GM23338 (cell line): Measurements from ENCODE around the gene HSD3B7. TPM values are rescaled to one million over a fixed set of nuclear protein-coding genes. Genes with fewer than 3 reads are reported as not detected.

Experiments
- ATAC-seq: fragments of 200-7000 bp; cut with Tn5 transposase; 3 replicates; pipeline ENCODE4 v1.9.1; 2020
- DNase-seq: peaks from one replicate; pipeline ENCODE4 v3.0.0-alpha.2; 2015; ENCODE audit warnings: low spot score
- H2AFZ ChIP-seq: fragments of 200-600 bp; sonication (generic); 2 replicates; pipeline ENCODE4 v1.8.0; 2016; ENCODE audit warnings: antibody characterized with exemption, mild to moderate bottlenecking, moderate library complexity
- H3F3A ChIP-seq: fragments of 200-600 bp; sonication (generic); replicated peaks from 2 replicates; pipeline ENCODE4 v1.8.0; 2017; ENCODE audit warnings: antibody characterized with exemption, mixed run types, low read depth
- H3K27ac ChIP-seq: fragments of 200-600 bp; sonication (generic); 2 replicates; pipeline ENCODE4 v1.6.1; 2016; ENCODE audit warnings: low read depth
- H3K27me3 ChIP-seq: fragments of 200-600 bp; sonication (generic); 2 replicates; pipeline ENCODE4 v1.8.0; 2016; ENCODE audit warnings: mild to moderate bottlenecking, mixed run types, moderate library complexity; ENCODE audit not compliant: insufficient read depth
- H3K36me3 ChIP-seq: fragments of 200-600 bp; sonication (generic); 2 replicates; pipeline ENCODE4 v1.8.0; 2016; ENCODE audit warnings: mild to moderate bottlenecking; ENCODE audit not compliant: insufficient read depth
- H3K4me1 ChIP-seq: fragments of 200-600 bp; sonication (generic); 2 replicates; pipeline ENCODE4 v1.8.0; 2016; ENCODE audit warnings: mild to moderate bottlenecking, moderate library complexity; ENCODE audit not compliant: insufficient read depth
- H3K4me2 ChIP-seq: fragments of 200-600 bp; sonication (generic); 2 replicates; pipeline ENCODE4 v1.7.1; 2017; ENCODE audit warnings: mixed run types
- H3K4me3 ChIP-seq: fragments of 200-600 bp; sonication (generic); 2 replicates; pipeline ENCODE4 v1.6.1; 2016; ENCODE audit warnings: mixed run types
- H3K79me2 ChIP-seq: fragments of 200-600 bp; sonication (generic); replicated peaks from 2 replicates; pipeline ENCODE4 v1.8.0; 2017; ENCODE audit warnings: mild to moderate bottlenecking; ENCODE audit not compliant: insufficient read depth
- H3K9me2 ChIP-seq: fragments of 200-600 bp; sonication (generic); 2 replicates; pipeline ENCODE4 v1.8.0; 2017; ENCODE audit not compliant: insufficient read depth
- H4K20me1 ChIP-seq: fragments of 200-600 bp; sonication (generic); replicated peaks from 2 replicates; pipeline ENCODE4 v1.8.0; 2017; ENCODE audit warnings: mild to moderate bottlenecking; ENCODE audit not compliant: insufficient read depth
- H3K27ac Mint-ChIP-seq: 2 replicates; pipeline ENCODE4 v1.8.0; 2020; ENCODE audit warnings: inconsistent platforms, mild to moderate bottlenecking, moderate library complexity, mixed read lengths
- H3K27me3 Mint-ChIP-seq: 3 replicates; pipeline ENCODE4 v1.8.0; 2022; ENCODE audit warnings: low read depth, mild to moderate bottlenecking, moderate library complexity, mixed read lengths, inconsistent platforms; ENCODE audit not compliant: insufficient read depth, poor library complexity
- H3K36me3 Mint-ChIP-seq: 3 replicates; pipeline ENCODE4 v1.8.0; 2021; ENCODE audit warnings: low read depth, mild to moderate bottlenecking, inconsistent platforms, moderate library complexity, mixed read lengths
- H3K4me1 Mint-ChIP-seq: 3 replicates; pipeline ENCODE4 v1.8.0; 2020; ENCODE audit warnings: mild to moderate bottlenecking, inconsistent platforms, mixed read lengths
- H3K4me3 Mint-ChIP-seq: 3 replicates; pipeline ENCODE4 v1.8.0; 2021; ENCODE audit warnings: moderate library complexity, mild to moderate bottlenecking, inconsistent platforms, mixed read lengths
- H3K9me3 Mint-ChIP-seq: 3 replicates; pipeline ENCODE4 v1.8.0; 2020; ENCODE audit warnings: moderate library complexity, mild to moderate bottlenecking, inconsistent platforms, mixed read lengths
- CREB1 ChIP-seq: fragments of 250-450 bp; sonication (Bioruptor Pico); IDR thresholded peaks from 2 replicates; pipeline ENCODE4 v1.5.0; 2020; ENCODE audit warnings: low read depth, mild to moderate bottlenecking, moderate library complexity
- CTCF ChIP-seq, 2 experiments: fragments of 200-600 bp in 1 of 2; sonication (generic) in 1 of 2; conservative IDR thresholded peaks; 2 replicates each; pipeline versions ENCODE4 v1.5.1 to v1.6.1; 2016 to 2017; ENCODE audit warnings: antibody characterized with exemption in 2 of 2, low read depth in 2 of 2, mild to moderate bottlenecking in 2 of 2, moderate library complexity in 1 of 2
- EZH2 ChIP-seq: fragments of 200-600 bp; sonication (generic); IDR thresholded peaks from one replicate; pipeline ENCODE4 v1.8.0; 2017; ENCODE audit warnings: antibody characterized with exemption, mild to moderate bottlenecking, low read depth; ENCODE audit not compliant: unreplicated experiment
- EZH2phosphoT487 ChIP-seq: fragments of 200-600 bp; sonication (generic); IDR thresholded peaks from one replicate; pipeline ENCODE4 v1.8.1; 2018; ENCODE audit warnings: antibody characterized with exemption; ENCODE audit not compliant: unreplicated experiment
- JUNB ChIP-seq: IDR thresholded peaks from one replicate; pipeline ENCODE4 v1.6.1; 2016; ENCODE audit warnings: antibody characterized with exemption; ENCODE audit not compliant: unreplicated experiment
- POLR2AphosphoS5 ChIP-seq: IDR thresholded peaks from 2 replicates; pipeline ENCODE4 v1.6.1; 2016; ENCODE audit warnings: antibody characterized with exemption, low read depth
- ZNF331 ChIP-seq: fragments of 250-450 bp; sonication (Bioruptor Pico); IDR thresholded peaks from 2 replicates; pipeline ENCODE4 v1.5.0; 2020; ENCODE audit warnings: low read depth, mild to moderate bottlenecking, moderate library complexity
- polyA plus RNA-seq: library from polyadenylated mRNA; unstranded; fragments of >200 nt; fragmentation: Nextera tagmentation; extraction: Ambion mirVana; gene quantifications from 2 replicates; pipeline ENCODE4 v1.2.1, GENCODE V29; 2016
- total RNA-seq: library from RNA; depleted of rRNA; stranded (reverse); fragments of >200 nt; shearing (Covaris generic); gene quantifications from 2 replicates; pipeline ENCODE4 v1.2.3, GENCODE V29; 2014
- TF ChIP-seq, protein P1 (sequence below): IDR thresholded peaks from 2 replicates; pipeline ENCODE4 v1.6.1; 2016; ENCODE audit warnings: antibody characterized with exemption
- TF ChIP-seq, protein P2 (sequence below): IDR thresholded peaks from one replicate; pipeline ENCODE4 v1.6.1; 2018; ENCODE audit warnings: antibody characterized with exemption; ENCODE audit not compliant: unreplicated experiment

The HSD3B7 gene
- total and polyA plus RNA-seq, 2 experiments from 2014 or later: 4.3 to 12.2 TPM

GRCh38 chr16:30956601-30957455 lies 28.2 kb upstream of the HSD3B7 start (continued):
- TF ChIP-seq, protein P1, sequence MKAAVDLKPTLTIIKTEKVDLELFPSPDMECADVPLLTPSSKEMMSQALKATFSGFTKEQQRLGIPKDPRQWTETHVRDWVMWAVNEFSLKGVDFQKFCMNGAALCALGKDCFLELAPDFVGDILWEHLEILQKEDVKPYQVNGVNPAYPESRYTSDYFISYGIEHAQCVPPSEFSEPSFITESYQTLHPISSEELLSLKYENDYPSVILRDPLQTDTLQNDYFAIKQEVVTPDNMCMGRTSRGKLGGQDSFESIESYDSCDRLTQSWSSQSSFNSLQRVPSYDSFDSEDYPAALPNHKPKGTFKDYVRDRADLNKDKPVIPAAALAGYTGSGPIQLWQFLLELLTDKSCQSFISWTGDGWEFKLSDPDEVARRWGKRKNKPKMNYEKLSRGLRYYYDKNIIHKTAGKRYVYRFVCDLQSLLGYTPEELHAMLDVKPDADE: peak; percentile 9; the same call in 1 of the 2 replicates
- TF ChIP-seq, protein P2, sequence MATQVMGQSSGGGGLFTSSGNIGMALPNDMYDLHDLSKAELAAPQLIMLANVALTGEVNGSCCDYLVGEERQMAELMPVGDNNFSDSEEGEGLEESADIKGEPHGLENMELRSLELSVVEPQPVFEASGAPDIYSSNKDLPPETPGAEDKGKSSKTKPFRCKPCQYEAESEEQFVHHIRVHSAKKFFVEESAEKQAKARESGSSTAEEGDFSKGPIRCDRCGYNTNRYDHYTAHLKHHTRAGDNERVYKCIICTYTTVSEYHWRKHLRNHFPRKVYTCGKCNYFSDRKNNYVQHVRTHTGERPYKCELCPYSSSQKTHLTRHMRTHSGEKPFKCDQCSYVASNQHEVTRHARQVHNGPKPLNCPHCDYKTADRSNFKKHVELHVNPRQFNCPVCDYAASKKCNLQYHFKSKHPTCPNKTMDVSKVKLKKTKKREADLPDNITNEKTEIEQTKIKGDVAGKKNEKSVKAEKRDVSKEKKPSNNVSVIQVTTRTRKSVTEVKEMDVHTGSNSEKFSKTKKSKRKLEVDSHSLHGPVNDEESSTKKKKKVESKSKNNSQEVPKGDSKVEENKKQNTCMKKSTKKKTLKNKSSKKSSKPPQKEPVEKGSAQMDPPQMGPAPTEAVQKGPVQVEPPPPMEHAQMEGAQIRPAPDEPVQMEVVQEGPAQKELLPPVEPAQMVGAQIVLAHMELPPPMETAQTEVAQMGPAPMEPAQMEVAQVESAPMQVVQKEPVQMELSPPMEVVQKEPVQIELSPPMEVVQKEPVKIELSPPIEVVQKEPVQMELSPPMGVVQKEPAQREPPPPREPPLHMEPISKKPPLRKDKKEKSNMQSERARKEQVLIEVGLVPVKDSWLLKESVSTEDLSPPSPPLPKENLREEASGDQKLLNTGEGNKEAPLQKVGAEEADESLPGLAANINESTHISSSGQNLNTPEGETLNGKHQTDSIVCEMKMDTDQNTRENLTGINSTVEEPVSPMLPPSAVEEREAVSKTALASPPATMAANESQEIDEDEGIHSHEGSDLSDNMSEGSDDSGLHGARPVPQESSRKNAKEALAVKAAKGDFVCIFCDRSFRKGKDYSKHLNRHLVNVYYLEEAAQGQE: no peak
- no peak for TF ChIP-seq EZH2phosphoT487
- no peak for TF ChIP-seq CREB1 (CRISPR knock-in tag)
- peak; percentile 27 to 35 for TF ChIP-seq CTCF (conservative IDR thresholded peaks at IDR 0.05; ENCODE audit: low read depth in 2 of 2)
- TF ChIP-seq ZNF331: no peak
- TF ChIP-seq JUNB: no peak
- no peak for TF ChIP-seq EZH2

GRCh38 chr16:30957456-30958174 lies 27.4 kb upstream of the HSD3B7 start, which contains the start of gene SETD1A:
TSS of gene SETD1A (plus strand) at chr16:30957754. CDS start at chr16:30958732, 978 bp downstream.
- H2AFZ ChIP-seq: peak within 1 kb of the TSS; percentile 100
- Mint-ChIP-seq H3K36me3 (peaks cover 42% of the 10 kb centered on the region), H3K4me3 (peak within 1 kb of the TSS; percentile 95), H3K27me3 (peaks cover 13% of the 10 kb centered on the region), H3K4me1 (peaks cover 13% of the 10 kb centered on the region), H3K27ac (peak within 1 kb of the TSS; percentile 100), H3K9me3 (no peaks in the 10 kb centered on the region)
- H3K27ac ChIP-seq: peak within 1 kb of the TSS; percentile 100
- no peaks in the 10 kb centered on the region for H3K27me3 ChIP-seq
- DNase-seq (peak; percentile 99), ATAC-seq (peak; percentile 71)
- peak within 1 kb of the TSS; percentile 99 for H3K4me2 ChIP-seq
- H3K79me2 ChIP-seq: peaks cover 33% of the 10 kb centered on the region
- peaks cover 30% of the 10 kb centered on the region for H3F3A ChIP-seq
- no peaks in the 10 kb centered on the region for H3K4me1 ChIP-seq
- peaks cover 26% of the 10 kb centered on the region for H4K20me1 ChIP-seq
- no peaks in the 10 kb centered on the region for H3K9me2 ChIP-seq
- peak within 1 kb of the TSS; percentile 100 for H3K4me3 ChIP-seq
- peaks cover 37% of the 10 kb centered on the region for H3K36me3 ChIP-seq
- TF ChIP-seq CREB1 (CRISPR knock-in tag): peak; percentile 90
- peak; percentile 14; the same call in 1 of the 2 replicates for TF ChIP-seq POLR2AphosphoS5
- TF ChIP-seq, protein P1: 0 out of 2 replicates have a peak, but pooled peaks have one; percentile 15
